Mesendoderm (in vitro differentiated cells): Measurements from ENCODE around the gene ADD3.
"Not testable (repeated sequence)": the region's sequence is repeated elsewhere in the genome, so short reads cannot be mapped to it uniquely, and the experiment has no call there.

Experiments
- DNase-seq: peaks from one replicate; pipeline ENCODE4 v3.0.0; 2013
- H2AK5ac ChIP-seq: 2 replicates; pipeline ENCODE4 v1.6.1; 2013; ENCODE audit warnings: low read length, inconsistent platforms
- H2BK120ac ChIP-seq: 2 replicates; pipeline ENCODE4 v1.6.1; 2013; ENCODE audit warnings: low read depth, mild to moderate bottlenecking, low read length, moderate library complexity, mixed read lengths
- H2BK15ac ChIP-seq: replicated peaks from 2 replicates; pipeline ENCODE4 v1.6.1; 2013; ENCODE audit warnings: low read depth, mild to moderate bottlenecking, moderate library complexity
- H2BK5ac ChIP-seq: 2 replicates; pipeline ENCODE4 v1.6.1; 2013; ENCODE audit warnings: low read length, inconsistent platforms
- H3K18ac ChIP-seq: 2 replicates; pipeline ENCODE4 v1.6.1; 2013; ENCODE audit warnings: mild to moderate bottlenecking, low read length, mixed read lengths
- H3K23ac ChIP-seq: one replicate; pipeline ENCODE4 v1.6.1; 2013; ENCODE audit warnings: low read length
- H3K27ac ChIP-seq: 2 replicates; pipeline ENCODE4 v1.5.1; 2013; ENCODE audit warnings: low read depth, mild to moderate bottlenecking, inconsistent platforms, low read length, moderate library complexity
- H3K27me3 ChIP-seq: 2 replicates; pipeline ENCODE4 v1.6.1; 2013; ENCODE audit warnings: low read length, control low read depth, mild to moderate bottlenecking, inconsistent platforms; ENCODE audit not compliant: insufficient read depth, poor library complexity
- H3K36me3 ChIP-seq: 2 replicates; pipeline ENCODE4 v1.6.1; 2013; ENCODE audit warnings: low read length, inconsistent platforms; ENCODE audit not compliant: control insufficient read depth, insufficient read depth
- H3K4ac ChIP-seq: one replicate; pipeline ENCODE4 v1.6.1; 2013; ENCODE audit warnings: low read depth, mild to moderate bottlenecking, low read length, moderate library complexity
- H3K4me1 ChIP-seq: 2 replicates; pipeline ENCODE4 v1.6.1; 2013; ENCODE audit warnings: low read depth, low read length, inconsistent platforms; ENCODE audit not compliant: control insufficient read depth
- H3K4me2 ChIP-seq: 2 replicates; pipeline ENCODE4 v1.6.1; 2013; ENCODE audit warnings: low read length
- H3K4me3 ChIP-seq: 2 replicates; pipeline ENCODE4 v1.5.1; 2013; ENCODE audit warnings: mild to moderate bottlenecking, low read length
- H3K56ac ChIP-seq: one replicate; pipeline ENCODE4 v1.6.1; 2013; ENCODE audit warnings: low read length
- H3K79me1 ChIP-seq: 2 replicates; pipeline ENCODE4 v1.6.1; 2013; ENCODE audit warnings: low read length, inconsistent platforms
- H3K79me2 ChIP-seq: 2 replicates; pipeline ENCODE4 v1.6.1; 2013; ENCODE audit warnings: mild to moderate bottlenecking, low read length; ENCODE audit not compliant: control insufficient read depth, insufficient read depth
- H3K9ac ChIP-seq: 2 replicates; pipeline ENCODE4 v1.6.1; 2013; ENCODE audit warnings: low read length, inconsistent platforms
- H4K5ac ChIP-seq: one replicate; pipeline ENCODE4 v1.6.1; 2013; ENCODE audit warnings: low read length
- H4K8ac ChIP-seq: one replicate; pipeline ENCODE4 v1.6.1; 2013; ENCODE audit warnings: low read depth, mild to moderate bottlenecking, control low read depth, low read length, moderate library complexity
- WGBS: extraction: QIAGEN DNeasy Blood & Tissue Kit; methylation state at CpG from one replicate; pipeline ENCODE4 v1.1.7; 2013; ENCODE audit warnings: low lambda C conversion rate, missing lambda C conversion rate; ENCODE audit not compliant: insufficient coverage; ENCODE audit errors: extremely low coverage; 5-methylcytosine and 5-hydroxymethylcytosine counted together

ADD3 gene

GRCh38 chr10:109979215-109979614 is 28.6 kb upstream of the ADD3 start:
- no peak for DNase-seq
- Histone ChIP-seq H3K4me2 (no peak overlapping the region), H3K79me2 (no peaks in the 10 kb centered on the region), H4K8ac (no peak overlapping the region), H4K5ac (no peak overlapping the region), H3K79me1 (no peaks in the 10 kb centered on the region), H3K27ac (no peak overlapping the region), H3K18ac (no peak overlapping the region), H2BK15ac (no peak overlapping the region), H3K23ac (no peak overlapping the region), H3K4me1 (no peaks in the 10 kb centered on the region), H3K56ac (no peak overlapping the region), H2BK5ac (no peak overlapping the region), H3K4me3 (no peak overlapping the region), H2BK120ac (no peak overlapping the region), H3K4ac (no peak overlapping the region), H2AK5ac (no peak overlapping the region), H3K27me3 (no peaks in the 10 kb centered on the region), H3K36me3 (no peaks in the 10 kb centered on the region), H3K9ac (no peak overlapping the region)
- WGBS: no CpG with 5 or more reads among the region's 2 CpGs

- Histone ChIP-seq H3K79me1 (no peaks in the 10 kb centered on the region), H4K5ac (no peak overlapping the region), H3K4ac (no peak overlapping the region), H3K27me3 (no peaks in the 10 kb centered on the region), H2BK120ac (no peak overlapping the region), H3K36me3 (no peaks in the 10 kb centered on the region), H3K4me3 (no peak overlapping the region), H2AK5ac (no peak overlapping the region), H2BK5ac (no peak overlapping the region), H3K4me1 (no peaks in the 10 kb centered on the region), H2BK15ac (no peak overlapping the region), H3K27ac (no peak overlapping the region), H3K4me2 (no peak overlapping the region), H3K18ac (no peak overlapping the region), H4K8ac (no peak overlapping the region), H3K23ac (no peak overlapping the region), H3K56ac (no peak overlapping the region), H3K79me2 (no peaks in the 10 kb centered on the region), H3K9ac (no peak overlapping the region)
- WGBS: no CpG with 5 or more reads among the region's 2 CpGs
- no peak for DNase-seq
These were observed 26.1 kb upstream of the ADD3 start for GRCh38 chr10:109981650-109982049.

GRCh38 chr10:109982123-109982522 is 25.7 kb upstream of the ADD3 start:
- DNase-seq: no peak
- Histone ChIP-seq H3K4me3 (no peak overlapping the region), H2AK5ac (no peak overlapping the region), H4K8ac (no peak overlapping the region), H2BK120ac (no peak overlapping the region), H3K27me3 (no peaks in the 10 kb centered on the region), H4K5ac (no peak overlapping the region), H3K9ac (no peak overlapping the region), H3K18ac (no peak overlapping the region), H3K56ac (no peak overlapping the region), H3K79me1 (no peaks in the 10 kb centered on the region), H3K4me2 (no peak overlapping the region), H2BK5ac (no peak overlapping the region), H3K79me2 (no peaks in the 10 kb centered on the region), H2BK15ac (no peak overlapping the region), H3K27ac (no peak overlapping the region), H3K4me1 (no peaks in the 10 kb centered on the region), H3K4ac (no peak overlapping the region), H3K23ac (no peak overlapping the region), H3K36me3 (no peaks in the 10 kb centered on the region)
- WGBS: no CpG with 5 or more reads among the region's 3 CpGs

- Histone ChIP-seq H3K79me2 (no peaks in the 10 kb centered on the region), H2BK5ac (no peak overlapping the region), H2BK120ac (no peak overlapping the region), H3K4ac (no peak overlapping the region), H3K27ac (no peak overlapping the region), H3K27me3 (no peaks in the 10 kb centered on the region), H3K9ac (no peak overlapping the region), H3K23ac (no peak overlapping the region), H3K4me3 (no peak overlapping the region), H3K4me2 (no peak overlapping the region), H2AK5ac (no peak overlapping the region), H3K18ac (no peak overlapping the region), H3K4me1 (no peaks in the 10 kb centered on the region), H4K5ac (no peak overlapping the region), H3K79me1 (no peaks in the 10 kb centered on the region), H2BK15ac (no peak overlapping the region), H3K56ac (no peak overlapping the region), H3K36me3 (no peaks in the 10 kb centered on the region), H4K8ac (no peak overlapping the region)
- WGBS: no CpG with 5 or more reads among the region's 1 CpG
- no peak for DNase-seq
These were observed 25.0 kb upstream of the ADD3 start for GRCh38 chr10:109982812-109983211.

- Histone ChIP-seq H3K4me2 (no peak overlapping the region), H3K56ac (no peak overlapping the region), H3K9ac (no peak overlapping the region), H3K4ac (no peak overlapping the region), H2AK5ac (no peak overlapping the region), H3K36me3 (no peaks in the 10 kb centered on the region), H3K79me2 (no peaks in the 10 kb centered on the region), H3K27ac (no peak overlapping the region), H2BK15ac (no peak overlapping the region), H3K27me3 (no peaks in the 10 kb centered on the region), H4K5ac (no peak overlapping the region), H2BK5ac (no peak overlapping the region), H3K79me1 (no peaks in the 10 kb centered on the region), H3K4me3 (no peak overlapping the region), H2BK120ac (no peak overlapping the region), H3K23ac (no peak overlapping the region), H4K8ac (no peak overlapping the region), H3K18ac (no peak overlapping the region), H3K4me1 (no peaks in the 10 kb centered on the region)
- WGBS: no CpG with 5 or more reads among the region's 2 CpGs
- DNase-seq: no peak
These were observed 23.8 kb upstream of the ADD3 start for GRCh38 chr10:109984013-109984412.

GRCh38 chr10:109985768-109986167 is 22.0 kb upstream of the ADD3 start:
- H3K79me2 ChIP-seq, H3K36me3 ChIP-seq, H3K18ac ChIP-seq, H3K79me1 ChIP-seq, H3K27ac ChIP-seq, H3K4me1 ChIP-seq, H3K9ac ChIP-seq, H4K8ac ChIP-seq, H3K56ac ChIP-seq, H2BK15ac ChIP-seq, H3K4me3 ChIP-seq, H3K23ac ChIP-seq, H2BK120ac ChIP-seq, H3K4ac ChIP-seq, H3K4me2 ChIP-seq, DNase-seq, H2AK5ac ChIP-seq, H3K27me3 ChIP-seq, H4K5ac ChIP-seq, H2BK5ac ChIP-seq: not testable (repeated sequence)
- no CpG with 5 or more reads among the region's 3 CpGs for WGBS
